IPS-15b (cell line): ENCODE data around the gene CYB561.

Experiments used
- H3K27me3 ChIP-seq: one replicate; pipeline ENCODE4 v1.6.1; 2013; ENCODE audit warnings: low read length; ENCODE audit not compliant: control insufficient read depth, insufficient read depth
- H3K36me3 ChIP-seq: one replicate; pipeline ENCODE4 v1.6.1; 2013; ENCODE audit warnings: low read length; ENCODE audit not compliant: control insufficient read depth, insufficient read depth
- H3K4me1 ChIP-seq: one replicate; pipeline ENCODE4 v1.6.1; 2013; ENCODE audit warnings: mild to moderate bottlenecking, low read length; ENCODE audit not compliant: control insufficient read depth, insufficient read depth
- H3K4me3 ChIP-seq: one replicate; pipeline ENCODE4 v1.5.1; 2013; ENCODE audit warnings: low read depth, low read length
- H3K9ac ChIP-seq: one replicate; pipeline ENCODE4 v1.6.1; 2013; ENCODE audit warnings: low read depth, mild to moderate bottlenecking, low read length
- H3K9me3 ChIP-seq: one replicate; pipeline ENCODE4 v1.6.1; 2013; ENCODE audit warnings: mild to moderate bottlenecking, low read length; ENCODE audit not compliant: control insufficient read depth, insufficient read depth

Gene CYB561

DNA sequence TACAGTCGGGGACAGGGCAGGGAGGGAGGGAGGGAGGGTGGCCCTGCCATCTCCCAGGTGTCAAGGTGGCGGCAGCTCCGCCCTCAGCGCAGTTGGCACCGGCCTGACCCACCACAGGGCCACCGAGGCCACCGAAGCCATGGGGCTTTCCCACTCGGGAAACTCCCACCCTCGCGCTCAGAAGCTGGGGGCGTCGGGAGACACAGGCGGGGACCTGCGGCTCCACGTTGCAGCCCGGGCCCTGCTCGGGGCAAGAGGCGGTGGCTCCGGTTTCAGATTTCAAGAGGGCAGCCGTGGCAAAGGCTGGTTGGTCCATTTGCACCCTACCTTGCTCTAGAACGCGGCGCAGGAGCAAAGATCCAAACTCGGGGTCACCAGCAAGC, 544 bp downstream of the CYB561 start:
- Histone ChIP-seq H3K4me3 (peak overlapping the region; percentile 60), H3K4me1 (peaks cover 7% of the 10 kb centered on the region), H3K9ac (peak overlapping the region; percentile 70), H3K36me3 (no peaks in the 10 kb centered on the region), H3K27me3 (no peaks in the 10 kb centered on the region), H3K9me3 (no peaks in the 10 kb centered on the region)

DNA sequence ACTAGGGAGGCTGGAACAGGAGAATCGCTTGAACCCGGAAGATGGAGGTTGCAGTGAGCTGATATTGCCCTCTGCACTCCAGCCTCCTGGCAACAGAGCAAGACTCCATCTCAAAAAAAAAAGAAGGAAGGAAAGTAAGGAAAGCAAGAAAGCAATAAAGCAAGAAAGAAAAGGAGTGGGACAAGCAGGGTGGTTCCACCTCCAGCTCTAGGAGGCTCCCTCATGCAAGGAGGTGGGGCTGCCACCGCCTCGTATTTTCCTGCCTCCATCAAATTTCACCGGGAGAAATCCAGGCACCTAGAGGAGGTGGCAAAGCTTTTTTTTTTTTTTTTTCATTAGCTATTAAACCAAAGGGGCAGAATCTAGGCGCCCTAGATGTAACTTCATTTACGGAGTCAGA, 1.0 kb downstream of the CYB561 start:
- peak overlapping the region; percentile 70 for H3K9ac ChIP-seq
- H3K36me3 ChIP-seq, result no peaks in the 10 kb centered on the region
- peak overlapping the region; percentile 60 for H3K4me3 ChIP-seq
- H3K4me1 ChIP-seq, result peaks cover 6% of the 10 kb centered on the region
- no peaks in the 10 kb centered on the region for H3K9me3 ChIP-seq
- no peaks in the 10 kb centered on the region for H3K27me3 ChIP-seq

DNA sequence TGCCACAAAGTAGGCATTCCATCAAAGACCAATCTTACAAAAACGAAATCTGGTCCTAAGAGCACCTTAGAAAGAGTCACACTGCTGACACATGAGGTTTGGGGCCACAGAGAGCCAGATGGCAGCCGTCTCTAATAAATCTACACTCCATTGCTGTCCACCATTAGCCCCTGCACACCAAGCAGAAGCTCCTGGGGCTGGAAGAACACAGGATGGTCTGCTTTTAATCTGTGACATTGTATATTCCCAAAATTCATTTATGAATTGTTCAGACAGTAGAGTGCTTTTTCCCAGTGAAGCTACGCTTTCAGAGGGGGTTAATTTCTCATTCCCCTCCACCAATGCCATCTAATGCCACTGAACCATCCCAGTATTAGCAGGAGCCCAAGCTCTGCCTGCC, 1.6 kb downstream of the CYB561 start:
- no peak overlapping the region for H3K9ac ChIP-seq
- no peak overlapping the region for H3K4me3 ChIP-seq
- H3K36me3 ChIP-seq, result no peaks in the 10 kb centered on the region
- H3K9me3 ChIP-seq, result no peaks in the 10 kb centered on the region
- H3K4me1 ChIP-seq, result peaks cover 6% of the 10 kb centered on the region
- H3K27me3 ChIP-seq, result no peaks in the 10 kb centered on the region

DNA sequence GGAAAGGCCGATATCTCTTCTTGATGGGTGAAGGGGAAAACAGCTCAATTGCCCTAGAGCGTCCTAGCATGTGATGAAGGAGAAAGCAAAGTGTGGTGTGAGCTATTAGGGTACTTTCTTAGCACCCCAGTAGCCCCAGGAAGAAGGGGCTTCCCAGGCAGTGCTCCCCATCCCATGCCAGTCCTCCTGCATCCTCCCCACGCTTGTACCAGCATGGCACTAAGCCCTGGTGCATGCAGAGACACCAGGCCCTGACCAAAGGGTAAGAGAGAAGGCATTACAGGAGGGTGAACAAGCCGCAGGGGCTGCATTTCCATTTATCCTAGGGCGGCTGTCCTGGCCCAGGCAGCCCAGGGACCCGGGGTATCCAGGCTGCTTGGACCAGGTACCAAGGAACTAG, 3.1 kb downstream of the CYB561 start:
- peaks cover 6% of the 10 kb centered on the region for H3K4me1 ChIP-seq
- H3K4me3 ChIP-seq, result no peak overlapping the region
- H3K9ac ChIP-seq, result no peak overlapping the region
- H3K36me3 ChIP-seq, result no peaks in the 10 kb centered on the region
- no peaks in the 10 kb centered on the region for H3K9me3 ChIP-seq
- no peaks in the 10 kb centered on the region for H3K27me3 ChIP-seq

DNA sequence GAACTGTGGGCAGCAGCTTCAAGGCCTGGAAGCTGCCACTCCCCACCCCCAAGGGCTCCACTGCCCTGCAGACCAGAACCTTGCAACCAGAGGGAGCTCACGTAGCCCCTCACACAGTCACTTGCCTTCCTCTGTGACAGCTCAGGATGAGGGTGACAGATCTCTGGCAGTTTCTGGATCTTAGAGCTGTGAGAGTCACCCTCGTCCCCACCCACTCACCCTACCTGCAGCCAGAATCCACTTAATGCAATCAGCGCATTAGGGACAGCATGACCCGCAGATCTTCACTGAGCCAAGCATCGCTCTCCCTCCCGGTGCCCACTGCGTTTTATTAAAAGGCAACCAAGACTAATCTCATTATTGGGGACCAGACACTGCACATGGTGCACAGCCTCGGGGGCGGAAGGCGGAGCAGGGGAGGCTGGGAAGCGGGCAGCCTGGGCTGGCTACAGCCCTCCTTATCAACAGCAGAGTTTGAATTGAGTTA, 3.5 kb downstream of the CYB561 start:
- H3K9ac ChIP-seq, result no peak overlapping the region
- no peaks in the 10 kb centered on the region for H3K36me3 ChIP-seq
- peaks cover 5% of the 10 kb centered on the region for H3K4me1 ChIP-seq
- H3K9me3 ChIP-seq, result no peaks in the 10 kb centered on the region
- no peak overlapping the region for H3K4me3 ChIP-seq
- no peaks in the 10 kb centered on the region for H3K27me3 ChIP-seq

DNA sequence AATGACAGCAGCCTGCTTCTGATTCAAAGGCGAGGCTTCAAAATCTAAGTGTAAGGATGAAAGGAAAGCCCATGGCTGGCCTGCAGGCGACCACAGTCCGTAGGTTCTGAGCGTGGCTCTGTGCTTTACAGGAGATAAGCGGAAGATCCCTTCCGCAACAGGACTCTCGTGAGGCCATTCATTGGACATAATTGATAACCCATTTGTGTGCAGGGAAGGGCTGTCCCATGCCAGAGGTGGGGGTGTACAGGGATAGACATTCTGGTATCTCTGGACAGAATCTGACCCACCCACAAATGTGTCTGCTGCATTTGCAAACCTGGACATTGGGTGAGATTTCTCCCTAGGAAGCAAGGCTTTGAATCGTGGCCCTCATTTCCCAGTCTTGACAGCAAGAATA, 4.0 kb downstream of the CYB561 start:
- H3K27me3 ChIP-seq, result no peaks in the 10 kb centered on the region

DNA sequence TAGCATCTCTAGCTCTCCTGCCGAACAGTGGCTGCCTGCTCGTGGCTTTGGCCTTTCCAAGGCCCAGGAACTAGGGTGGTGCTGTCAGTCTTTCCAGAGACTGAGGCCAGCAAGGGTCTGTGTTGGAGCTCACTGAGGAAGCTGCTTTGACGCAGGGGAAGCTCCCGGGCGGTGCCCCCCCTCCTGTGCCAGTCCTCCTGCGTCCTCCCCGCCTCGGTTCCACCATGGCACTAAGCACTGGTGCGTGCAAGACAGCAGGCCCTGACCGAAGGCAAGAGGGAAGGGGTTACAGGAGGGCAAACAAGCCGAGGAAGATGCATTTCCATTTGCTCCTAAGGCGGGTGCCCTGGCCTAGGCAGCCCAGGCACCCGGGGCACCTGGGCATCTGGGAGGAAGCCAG, 4.5 kb downstream of the CYB561 start:
- Histone ChIP-seq H3K4me3 (no peak overlapping the region), H3K36me3 (no peaks in the 10 kb centered on the region), H3K4me1 (no peaks in the 10 kb centered on the region), H3K27me3 (no peaks in the 10 kb centered on the region), H3K9ac (no peak overlapping the region), H3K9me3 (no peaks in the 10 kb centered on the region)

More for the DNA sequence above, 4.0 kb downstream of the CYB561 start:
- H3K4me1 ChIP-seq, result no peaks in the 10 kb centered on the region
- no peaks in the 10 kb centered on the region for H3K9me3 ChIP-seq
- H3K4me3 ChIP-seq, result no peak overlapping the region
- no peak overlapping the region for H3K9ac ChIP-seq
- no peaks in the 10 kb centered on the region for H3K36me3 ChIP-seq

DNA sequence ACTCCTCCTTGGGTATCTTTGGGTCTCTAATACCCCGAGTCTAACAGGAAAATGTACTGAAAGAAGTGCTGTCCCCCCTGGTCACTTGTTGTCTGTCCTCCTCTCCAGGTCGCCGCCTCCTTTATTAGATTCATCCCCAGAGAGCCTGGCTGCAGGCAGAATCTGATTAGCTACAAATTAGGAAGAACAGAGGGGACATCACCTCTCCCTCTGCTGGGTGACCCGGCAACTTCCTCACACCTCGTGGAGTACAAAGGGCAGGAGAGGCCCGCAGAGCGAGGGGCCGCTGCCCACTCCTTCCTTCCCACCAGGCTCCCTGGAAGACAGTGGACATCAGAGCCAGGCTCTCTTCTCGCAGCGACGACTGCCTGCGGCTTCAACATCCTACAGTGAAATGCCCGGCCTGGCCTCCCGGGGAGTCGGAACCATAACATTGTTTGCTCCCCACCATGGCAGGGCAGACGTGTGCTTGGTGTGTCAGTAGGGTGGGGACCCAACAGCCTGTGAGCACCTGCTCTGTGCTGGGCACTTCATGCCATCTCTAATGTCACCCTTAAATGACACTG, 5.3 kb downstream of the CYB561 start:
- no peak overlapping the region for H3K4me3 ChIP-seq
- no peaks in the 10 kb centered on the region for H3K36me3 ChIP-seq
- H3K4me1 ChIP-seq, result peaks cover 2% of the 10 kb centered on the region
- no peak overlapping the region for H3K9ac ChIP-seq
- H3K27me3 ChIP-seq, result no peaks in the 10 kb centered on the region
- no peaks in the 10 kb centered on the region for H3K9me3 ChIP-seq

DNA sequence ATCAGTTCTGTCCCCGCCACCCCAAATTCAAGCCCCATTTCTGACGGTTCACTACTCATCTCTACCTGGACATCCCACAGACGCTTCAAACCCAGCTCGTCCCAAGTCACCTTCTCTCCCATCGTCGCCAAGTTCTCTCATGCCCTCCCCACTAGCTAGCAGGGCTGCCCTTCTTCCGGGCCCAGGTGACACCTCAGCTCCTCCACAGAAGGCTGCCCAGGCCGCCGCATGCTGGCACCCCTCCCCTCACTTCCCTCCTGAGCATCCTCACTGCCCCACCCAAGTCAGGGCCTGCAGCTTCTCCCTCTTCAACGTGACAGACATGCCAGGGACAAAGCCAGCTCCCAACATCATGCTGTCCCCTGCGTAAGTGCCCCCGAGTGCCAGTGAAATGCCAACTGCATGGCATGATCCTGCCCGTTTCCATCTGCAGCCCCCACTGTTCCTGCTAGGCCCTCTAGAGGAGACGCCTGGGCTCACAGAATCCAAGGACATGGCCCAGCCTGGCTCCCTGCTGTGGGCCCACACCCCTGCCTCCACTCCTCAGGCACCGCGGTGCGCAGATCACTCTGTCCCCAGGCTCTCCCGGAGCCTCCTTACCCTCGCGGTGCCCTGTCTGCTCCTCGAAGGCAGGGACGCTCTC, 5.9 kb downstream of the CYB561 start:
- Histone ChIP-seq H3K4me3 (no peak overlapping the region), H3K9ac (no peak overlapping the region), H3K27me3 (no peaks in the 10 kb centered on the region), H3K9me3 (no peaks in the 10 kb centered on the region), H3K36me3 (no peaks in the 10 kb centered on the region), H3K4me1 (peaks cover 2% of the 10 kb centered on the region)

DNA sequence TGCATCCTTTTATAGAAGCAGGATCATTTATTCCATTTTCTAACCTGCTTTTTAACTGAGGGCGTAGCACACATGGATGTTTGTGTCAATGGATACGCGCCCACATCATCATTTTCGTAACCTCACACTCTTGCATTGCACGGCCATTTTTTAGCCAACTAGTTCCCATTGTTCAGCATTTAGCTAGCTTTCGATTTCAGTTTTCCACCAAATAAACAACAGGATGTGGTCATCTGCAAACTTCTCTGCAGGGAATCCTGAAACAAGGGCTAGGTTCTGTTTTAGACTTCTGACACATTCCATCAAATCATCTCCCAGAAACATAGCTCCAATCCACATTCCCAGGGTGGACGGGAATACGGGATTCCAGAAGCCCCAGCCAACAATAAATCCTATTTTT, 6.4 kb downstream of the CYB561 start:
- Histone ChIP-seq H3K9ac (no peak overlapping the region), H3K4me1 (peaks cover 2% of the 10 kb centered on the region), H3K9me3 (no peaks in the 10 kb centered on the region), H3K27me3 (no peaks in the 10 kb centered on the region), H3K4me3 (no peak overlapping the region), H3K36me3 (peaks cover 3% of the 10 kb centered on the region)

DNA sequence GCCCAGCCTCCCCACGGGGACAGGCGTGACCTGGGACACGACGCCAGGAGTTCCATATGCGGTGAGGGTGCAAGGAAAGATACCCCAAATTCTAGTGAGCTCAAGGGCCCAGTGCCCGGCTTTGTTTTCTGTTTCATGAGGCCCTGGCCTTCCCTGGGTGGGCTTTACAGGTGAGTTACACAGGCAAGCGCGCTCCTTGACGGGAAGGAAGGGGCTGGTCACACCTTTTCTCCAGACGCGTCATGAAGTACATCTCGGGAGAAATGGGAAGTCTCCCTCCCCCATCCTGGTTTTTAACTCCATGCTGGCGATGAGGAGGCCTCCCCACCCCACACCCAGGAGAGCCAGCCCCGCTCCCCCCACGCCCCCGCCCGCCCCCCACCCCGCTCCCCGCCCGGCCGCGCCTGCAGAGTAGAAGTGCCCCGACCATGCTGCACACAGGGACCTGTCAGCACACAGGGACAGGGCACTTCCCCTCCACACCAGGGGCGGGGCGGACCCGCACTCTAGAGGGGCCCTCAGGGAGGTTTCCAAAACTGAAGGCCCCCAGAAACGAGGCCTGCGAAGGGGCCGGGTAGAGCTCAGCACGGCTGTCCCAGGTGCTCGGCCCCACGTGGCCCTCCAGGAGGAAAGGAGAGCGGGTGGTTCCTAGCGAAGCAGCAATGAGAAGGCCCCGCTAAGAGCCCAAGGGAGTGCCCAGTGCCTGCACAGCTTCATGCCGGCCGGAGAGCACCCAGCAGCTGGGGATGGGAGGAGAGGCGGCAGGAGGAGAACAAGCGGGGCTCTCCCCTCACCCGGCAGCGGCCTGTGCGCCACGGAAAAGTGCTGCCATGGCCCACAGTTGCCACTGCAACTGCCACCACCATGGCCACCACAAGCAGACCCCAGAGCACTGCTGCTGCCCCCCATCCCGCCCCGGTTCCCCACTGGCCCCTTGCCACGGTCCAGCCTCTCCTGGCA, 7.7 kb downstream of the CYB561 start:
- Histone ChIP-seq H3K4me1 (peaks cover 2% of the 10 kb centered on the region), H3K4me3 (peak overlapping the region; percentile 43), H3K9ac (no peak overlapping the region), H3K36me3 (peaks cover 7% of the 10 kb centered on the region), H3K27me3 (no peaks in the 10 kb centered on the region), H3K9me3 (no peaks in the 10 kb centered on the region)
